ENCODE data around the gene BMP2. TPM values are rescaled to one million over a fixed set of nuclear protein-coding genes. Genes with fewer than 3 reads are reported as not detected.
A peak's percentile ranks its signal among the peaks of the same experiment; 100 is the strongest.

BMP2 gene
- total RNA-seq, 1 donor from 2014 or later, result 9.2 TPM

DNA sequence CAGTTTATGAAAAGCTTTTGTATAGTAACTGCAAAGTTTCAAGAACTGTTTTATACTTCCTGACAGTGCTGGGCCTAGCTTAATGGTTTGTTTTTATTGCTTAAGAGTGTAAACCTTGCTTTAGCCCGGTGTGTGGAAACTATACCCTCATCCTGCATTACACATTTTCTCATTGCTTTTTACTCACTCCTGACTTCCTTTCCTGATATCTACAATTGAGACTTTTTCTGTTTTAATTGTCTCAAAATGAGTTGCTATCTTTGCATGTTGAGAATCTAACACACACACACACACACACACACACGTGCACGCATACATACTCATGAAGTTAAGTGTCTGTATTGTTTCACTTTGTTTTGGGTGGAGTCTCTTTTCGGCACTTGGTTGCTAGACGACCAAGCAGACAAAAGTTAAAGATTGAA is 16.7 kb downstream of the BMP2 start:
- H3K27ac Mint-ChIP-seq (ENCODE audit: unreplicated experiment), result no peak overlapping the region

DNA sequence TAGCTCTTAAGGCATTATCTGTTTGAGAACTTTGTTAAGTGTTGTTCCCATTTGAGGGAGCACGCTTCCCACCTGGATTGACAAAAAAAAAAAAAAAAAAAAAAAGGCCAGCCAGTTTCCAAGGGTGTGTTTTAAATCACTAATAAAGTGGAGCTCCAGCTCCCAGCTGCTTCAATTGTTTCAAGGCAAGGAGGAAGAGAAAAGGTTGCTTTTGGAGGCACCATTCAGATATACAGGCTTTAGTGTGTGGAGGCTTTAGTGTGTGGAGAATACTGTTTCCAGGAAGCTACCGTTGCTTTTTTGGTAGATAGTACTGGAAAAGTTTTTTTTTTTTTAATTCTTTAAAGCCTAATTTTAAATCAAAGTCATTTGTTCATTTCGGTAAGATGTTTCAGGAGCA is 17.3 kb downstream of the BMP2 start:
- no peaks in the 10 kb centered on the region for H3K27me3 ChIP-seq (ENCODE audit: insufficient read depth, low read length)
- no peaks in the 10 kb centered on the region for H3K36me3 Mint-ChIP-seq (ENCODE audit: low read depth, unreplicated experiment)
- no peaks in the 10 kb centered on the region for H3K4me1 ChIP-seq (ENCODE audit: insufficient read depth, low read length)
- no peaks in the 10 kb centered on the region for H3K9me3 ChIP-seq (ENCODE audit: insufficient read depth, low read depth, low read length)
- H3K79me2 ChIP-seq (ENCODE audit: insufficient read depth, low read length), result no peaks in the 10 kb centered on the region
- no peaks in the 10 kb centered on the region for H3K4me1 Mint-ChIP-seq (ENCODE audit: low read depth, unreplicated experiment)
- no peak overlapping the region for H2AFZ ChIP-seq (ENCODE audit: low read depth, low read length)
- H3K4me3 Mint-ChIP-seq (ENCODE audit: unreplicated experiment), result no peak overlapping the region
- H3K9ac ChIP-seq (ENCODE audit: low read length), result no peak overlapping the region
- H3K4me2 ChIP-seq (ENCODE audit: low read length), result no peak overlapping the region
- H3K27me3 Mint-ChIP-seq (ENCODE audit: low read depth, unreplicated experiment), result no peaks in the 10 kb centered on the region
- no peak overlapping the region for H3K4me3 ChIP-seq (ENCODE audit: insufficient read depth, low read depth, low read length)
- no peaks in the 10 kb centered on the region for H4K20me1 ChIP-seq (ENCODE audit: insufficient read depth, low read length)
- DNase-seq (ENCODE audit: low read depth) (no peak), FAIRE-seq (no peak)
- H3K27ac ChIP-seq (ENCODE audit: low read depth, low read length), result no peak overlapping the region
- TF ChIP-seq, protein P1, sequence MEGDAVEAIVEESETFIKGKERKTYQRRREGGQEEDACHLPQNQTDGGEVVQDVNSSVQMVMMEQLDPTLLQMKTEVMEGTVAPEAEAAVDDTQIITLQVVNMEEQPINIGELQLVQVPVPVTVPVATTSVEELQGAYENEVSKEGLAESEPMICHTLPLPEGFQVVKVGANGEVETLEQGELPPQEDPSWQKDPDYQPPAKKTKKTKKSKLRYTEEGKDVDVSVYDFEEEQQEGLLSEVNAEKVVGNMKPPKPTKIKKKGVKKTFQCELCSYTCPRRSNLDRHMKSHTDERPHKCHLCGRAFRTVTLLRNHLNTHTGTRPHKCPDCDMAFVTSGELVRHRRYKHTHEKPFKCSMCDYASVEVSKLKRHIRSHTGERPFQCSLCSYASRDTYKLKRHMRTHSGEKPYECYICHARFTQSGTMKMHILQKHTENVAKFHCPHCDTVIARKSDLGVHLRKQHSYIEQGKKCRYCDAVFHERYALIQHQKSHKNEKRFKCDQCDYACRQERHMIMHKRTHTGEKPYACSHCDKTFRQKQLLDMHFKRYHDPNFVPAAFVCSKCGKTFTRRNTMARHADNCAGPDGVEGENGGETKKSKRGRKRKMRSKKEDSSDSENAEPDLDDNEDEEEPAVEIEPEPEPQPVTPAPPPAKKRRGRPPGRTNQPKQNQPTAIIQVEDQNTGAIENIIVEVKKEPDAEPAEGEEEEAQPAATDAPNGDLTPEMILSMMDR (IDR thresholded peaks at IDR 0.05; ENCODE audit: insufficient read depth, low read depth, low read length), result no peak
- TF ChIP-seq EZH2 (IDR thresholded peaks at IDR 0.05; ENCODE audit: insufficient read depth, low read length), result no peak
- H3K9me3 Mint-ChIP-seq (ENCODE audit: unreplicated experiment), result no peaks in the 10 kb centered on the region
- H3K36me3 ChIP-seq (ENCODE audit: insufficient read depth, low read length), result no peaks in the 10 kb centered on the region
- H3K27ac Mint-ChIP-seq (ENCODE audit: unreplicated experiment), result no peak overlapping the region

More for the DNA sequence above, 16.7 kb downstream of the BMP2 start:
- DNase-seq (ENCODE audit: low read depth), result peak; percentile 44
- Histone ChIP-seq H3K4me2 (ENCODE audit: low read length) (no peak overlapping the region), H3K4me1 (ENCODE audit: insufficient read depth, low read length) (no peaks in the 10 kb centered on the region), H3K36me3 (ENCODE audit: insufficient read depth, low read length) (no peaks in the 10 kb centered on the region), H3K4me3 (ENCODE audit: insufficient read depth, low read depth, low read length) (no peak overlapping the region), H3K27me3 (ENCODE audit: insufficient read depth, low read length) (no peaks in the 10 kb centered on the region), H2AFZ (ENCODE audit: low read depth, low read length) (no peak overlapping the region), H3K79me2 (ENCODE audit: insufficient read depth, low read length) (no peaks in the 10 kb centered on the region), H4K20me1 (ENCODE audit: insufficient read depth, low read length) (no peaks in the 10 kb centered on the region), H3K9ac (ENCODE audit: low read length) (no peak overlapping the region), H3K27ac (ENCODE audit: low read depth, low read length) (no peak overlapping the region), H3K9me3 (ENCODE audit: insufficient read depth, low read depth, low read length) (no peaks in the 10 kb centered on the region)
- TF ChIP-seq, protein P1 (IDR thresholded peaks at IDR 0.05; ENCODE audit: insufficient read depth, low read depth, low read length), result no peak
- TF ChIP-seq EZH2 (IDR thresholded peaks at IDR 0.05; ENCODE audit: insufficient read depth, low read length), result no peak
- Mint-ChIP-seq H3K9me3 (ENCODE audit: unreplicated experiment) (no peaks in the 10 kb centered on the region), H3K4me1 (ENCODE audit: low read depth, unreplicated experiment) (no peaks in the 10 kb centered on the region), H3K4me3 (ENCODE audit: unreplicated experiment) (no peak overlapping the region), H3K36me3 (ENCODE audit: low read depth, unreplicated experiment) (no peaks in the 10 kb centered on the region), H3K27me3 (ENCODE audit: low read depth, unreplicated experiment) (no peaks in the 10 kb centered on the region)
- no peak for FAIRE-seq

DNA sequence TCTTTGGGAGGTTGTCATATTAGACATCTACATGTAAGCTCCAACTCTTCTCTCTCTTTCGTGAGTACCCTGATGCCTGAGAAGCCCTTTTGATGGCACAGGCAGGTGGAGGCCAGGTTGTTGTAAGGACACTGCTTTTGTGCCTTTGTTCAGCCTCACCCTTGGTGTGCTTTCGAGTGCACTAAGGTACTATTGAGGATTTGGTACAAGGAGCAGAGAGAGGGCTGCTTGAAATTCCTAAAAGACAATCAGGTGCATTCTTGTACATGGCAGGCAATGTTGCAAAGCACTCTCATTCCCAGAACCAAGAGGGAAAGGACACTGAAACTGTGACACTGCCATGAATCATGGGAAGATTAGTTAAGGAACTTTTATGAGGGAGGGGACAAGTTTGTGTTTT is 19.1 kb downstream of the BMP2 start:
- Mint-ChIP-seq H3K27ac (ENCODE audit: unreplicated experiment) (no peak overlapping the region), H3K4me3 (ENCODE audit: unreplicated experiment) (no peak overlapping the region), H3K36me3 (ENCODE audit: low read depth, unreplicated experiment) (no peaks in the 10 kb centered on the region), H3K4me1 (ENCODE audit: low read depth, unreplicated experiment) (no peaks in the 10 kb centered on the region), H3K27me3 (ENCODE audit: low read depth, unreplicated experiment) (no peaks in the 10 kb centered on the region), H3K9me3 (ENCODE audit: unreplicated experiment) (no peaks in the 10 kb centered on the region)
- no peak overlapping the region for H2AFZ ChIP-seq (ENCODE audit: low read depth, low read length)
- no peak overlapping the region for H3K9ac ChIP-seq (ENCODE audit: low read length)
- no peaks in the 10 kb centered on the region for H4K20me1 ChIP-seq (ENCODE audit: insufficient read depth, low read length)
- TF ChIP-seq EZH2 (IDR thresholded peaks at IDR 0.05; ENCODE audit: insufficient read depth, low read length), result no peak
- TF ChIP-seq, protein P1 (IDR thresholded peaks at IDR 0.05; ENCODE audit: insufficient read depth, low read depth, low read length), result no peak
- FAIRE-seq (no peak), DNase-seq (ENCODE audit: low read depth) (no peak)
- no peak overlapping the region for H3K27ac ChIP-seq (ENCODE audit: low read depth, low read length)
- no peaks in the 10 kb centered on the region for H3K79me2 ChIP-seq (ENCODE audit: insufficient read depth, low read length)
- no peaks in the 10 kb centered on the region for H3K9me3 ChIP-seq (ENCODE audit: insufficient read depth, low read depth, low read length)
- H3K27me3 ChIP-seq (ENCODE audit: insufficient read depth, low read length), result no peaks in the 10 kb centered on the region
- H3K4me3 ChIP-seq (ENCODE audit: insufficient read depth, low read depth, low read length), result no peak overlapping the region
- H3K4me2 ChIP-seq (ENCODE audit: low read length), result no peak overlapping the region
- H3K4me1 ChIP-seq (ENCODE audit: insufficient read depth, low read length), result no peaks in the 10 kb centered on the region
- no peaks in the 10 kb centered on the region for H3K36me3 ChIP-seq (ENCODE audit: insufficient read depth, low read length)
